Keratinocyte (primary cell): ENCODE measurements around the gene NACAD. TPM values are rescaled to one million over a fixed set of nuclear protein-coding genes. Genes with fewer than 3 reads are reported as not detected.

Experiments used
- DNase-seq: peaks from one replicate; pipeline ENCODE4 v3.0.0-alpha.2; 2011; ENCODE audit warnings: low read depth, missing footprints, low spot score
- FAIRE-seq: peaks from 2 replicates; lab custom pipeline; 2011; peaks lifted over from hg19 to GRCh38; lab: Jason Lieb, UNC
- H2AFZ ChIP-seq: 2 replicates; pipeline ENCODE4 v1.6.0; 2012; ENCODE audit warnings: low read length, control low read depth, inconsistent platforms; ENCODE audit not compliant: control insufficient read depth
- H3K27ac ChIP-seq: 2 replicates; pipeline ENCODE4 v1.5.1; 2011; ENCODE audit warnings: low read length; ENCODE audit not compliant: control insufficient read depth, insufficient read depth
- H3K27me3 ChIP-seq: 3 replicates; pipeline ENCODE4 v1.6.0; 2011; ENCODE audit warnings: low read length; ENCODE audit not compliant: control insufficient read depth, insufficient read depth; ENCODE audit errors: extremely low read depth
- H3K36me3 ChIP-seq, 2 experiments: 2 replicates in 1 of 2; 3 replicates in 1 of 2; pipeline ENCODE4 v1.5.1; 2011; ENCODE audit warnings: low read length in 2 of 2, mild to moderate bottlenecking in 1 of 2; ENCODE audit not compliant: control insufficient read depth in 2 of 2, insufficient read depth in 2 of 2; ENCODE audit errors: extremely low read depth in 1 of 2
- H3K4me1 ChIP-seq: 3 replicates; pipeline ENCODE4 v1.5.1; 2011; ENCODE audit warnings: low read length; ENCODE audit not compliant: control insufficient read depth, insufficient read depth; ENCODE audit errors: extremely low read depth
- H3K4me2 ChIP-seq: 3 replicates; pipeline ENCODE4 v1.6.0; 2011; ENCODE audit warnings: low read depth, low read length; ENCODE audit not compliant: control insufficient read depth, insufficient read depth; ENCODE audit errors: extremely low read depth
- H3K4me3 ChIP-seq, 3 experiments: fragments of 200-600 bp in 1 of 3; sonication (generic) in 1 of 3; 2 replicates in 2 of 3; 3 replicates in 1 of 3; pipeline ENCODE4 v1.5.1; 2011 to 2016; ENCODE audit warnings: low read length in 3 of 3, mild to moderate bottlenecking in 3 of 3, control low read depth in 2 of 3, inconsistent platforms in 1 of 3, low read depth in 1 of 3, mixed read lengths in 1 of 3, mixed run types in 1 of 3, moderate library complexity in 1 of 3; ENCODE audit not compliant: control insufficient read depth in 2 of 3, insufficient read depth in 2 of 3; ENCODE audit errors: extremely low read depth in 1 of 3
- H3K79me2 ChIP-seq: 2 replicates; pipeline ENCODE4 v1.6.0; 2012; ENCODE audit warnings: low read length; ENCODE audit not compliant: control insufficient read depth, insufficient read depth
- H3K9ac ChIP-seq: 3 replicates; pipeline ENCODE4 v1.6.0; 2011; ENCODE audit warnings: low read length; ENCODE audit not compliant: control insufficient read depth, insufficient read depth; ENCODE audit errors: extremely low read depth
- H3K9me1 ChIP-seq: 3 replicates; pipeline ENCODE4 v1.6.0; 2011; ENCODE audit warnings: low read length; ENCODE audit not compliant: control insufficient read depth, insufficient read depth; ENCODE audit errors: extremely low read depth
- H3K9me3 ChIP-seq: 2 replicates; pipeline ENCODE4 v1.5.1; 2012; ENCODE audit warnings: low read depth, low read length; ENCODE audit not compliant: control insufficient read depth
- H4K20me1 ChIP-seq: 3 replicates; pipeline ENCODE4 v1.6.0; 2011; ENCODE audit warnings: low read length; ENCODE audit not compliant: control insufficient read depth, insufficient read depth; ENCODE audit errors: extremely low read depth
- CTCF ChIP-seq, 3 experiments: IDR thresholded peaks in 1 of 3; conservative IDR thresholded peaks in 1 of 3; optimal IDR thresholded peaks in 1 of 3; 2 replicates in 2 of 3; 3 replicates in 1 of 3; pipeline versions ENCODE3 to v1.5.1; 2011; ENCODE audit warnings: low read length in 3 of 3, mild to moderate bottlenecking in 3 of 3, moderate library complexity in 2 of 3, control low read depth in 1 of 3, inconsistent platforms in 1 of 3; ENCODE audit not compliant: insufficient read depth in 2 of 3; ENCODE audit errors: extremely low read depth in 1 of 3
- EZH2 ChIP-seq: IDR thresholded peaks from one replicate; pipeline ENCODE4 v1.6.1; 2012; ENCODE audit warnings: inconsistent platforms, mild to moderate bottlenecking, low read length, moderate library complexity
- dilution Hi-C: fragments of 300-500 bp; cut with MboI; formaldehyde crosslinking; loops from one replicate; pipeline ENCODE4 v1.7.0; 2020; ENCODE audit warnings: low sequenced_read_pairs; ENCODE audit not compliant: extremely low pct_ligation_motif_present
- polyA plus RNA-seq, 5 experiments: library from polyadenylated mRNA; depleted of rRNA in 3 of 5; stranded (reverse) in 3 of 5; stranded (forward) in 1 of 5; unstranded in 1 of 5; fragments of >200 nt; gene quantifications; 1 replicate in 1 of 5; 2 replicates in 3 of 5; 3 replicates in 1 of 5; pipeline versions ENCODE4 v1.2.1 to v1.2.3, GENCODE V29; 2011 to 2012; ENCODE audit warnings: missing spikeins in 2 of 5, low read depth in 1 of 5, low replicate concordance in 1 of 5

NACAD gene
- polyA plus RNA-seq, 1 donor (not counting 4 experiments of a cell fraction or from before 2014, with no cell fraction given) = 0.14 TPM

- Histone ChIP-seq H3K4me1 (peaks cover 6% of the 10 kb centered on the region), H2AFZ (no peak overlapping the region), H3K27me3 (no peaks in the 10 kb centered on the region), H3K9me3 (no peaks in the 10 kb centered on the region), H3K9ac (no peak overlapping the region), H3K4me2 (no peak overlapping the region), H3K36me3 (peaks cover 0 to 8% of the 10 kb centered on the region in 2 experiments), H3K4me3 (no peak overlapping the region), H3K79me2 (peaks cover 35% of the 10 kb centered on the region), H3K27ac (no peak overlapping the region), H3K9me1 (no peaks in the 10 kb centered on the region), H4K20me1 (no peaks in the 10 kb centered on the region)
- no peak for TF ChIP-seq EZH2
- no peak for TF ChIP-seq CTCF (optimal IDR thresholded peaks at IDR 0.05 in 1 of 3, IDR thresholded peaks at IDR 0.05 in 1 of 3, conservative IDR thresholded peaks at IDR 0.05 in 1 of 3; ENCODE audit: extremely low read depth in 1 of 3, insufficient read depth in 2 of 3, low read length in 3 of 3)
- dilution Hi-C loops = no loop called here
- DNase-seq (no peak), FAIRE-seq (no peak)
Measured at GRCh38 chr7:45053401-45053800, 35.4 kb downstream of the NACAD start.

GRCh38 chr7:45052011-45052410, 36.8 kb downstream of the NACAD start:
- Histone ChIP-seq H3K4me3 (no peak overlapping the region), H3K27ac (no peak overlapping the region), H3K79me2 (peaks cover 25% of the 10 kb centered on the region), H3K4me2 (no peak overlapping the region), H4K20me1 (no peaks in the 10 kb centered on the region), H3K4me1 (peaks cover 12% of the 10 kb centered on the region), H3K9ac (no peak overlapping the region), H2AFZ (no peak overlapping the region), H3K9me3 (no peaks in the 10 kb centered on the region), H3K27me3 (no peaks in the 10 kb centered on the region), H3K9me1 (no peaks in the 10 kb centered on the region), H3K36me3 (peaks cover 0 to 14% of the 10 kb centered on the region in 2 experiments)
- dilution Hi-C loops = no loop called here
- no peak for DNase-seq
- TF ChIP-seq EZH2 = no peak
- TF ChIP-seq CTCF (optimal IDR thresholded peaks at IDR 0.05 in 1 of 3, IDR thresholded peaks at IDR 0.05 in 1 of 3, conservative IDR thresholded peaks at IDR 0.05 in 1 of 3; ENCODE audit: extremely low read depth in 1 of 3, insufficient read depth in 2 of 3, low read length in 3 of 3) = no peak
- no peak for FAIRE-seq
